Parathyroid adenoma (tissue), 2 donors: Measurements from ENCODE around the gene SPDYE2.
"Not testable (repeated sequence)": the region's sequence is repeated elsewhere in the genome, so short reads cannot be mapped to it uniquely, and the experiment has no call there.

Source experiments
- H2AFZ ChIP-seq: fragments of 300-600 bp; sonication (generic); one replicate; pipeline ENCODE4 v1.7.0; 2017; ENCODE audit warnings: antibody characterized with exemption, mild to moderate bottlenecking
- H3K27ac ChIP-seq: fragments of 300-600 bp; sonication (generic); one replicate; pipeline ENCODE4 v1.7.0; 2017
- H3K27me3 ChIP-seq: fragments of 300-600 bp; sonication (generic); one replicate; pipeline ENCODE4 v1.7.0; 2017; ENCODE audit warnings: low read length; ENCODE audit not compliant: control insufficient read depth, insufficient read depth
- H3K36me3 ChIP-seq: fragments of 300-600 bp; sonication (generic); one replicate; pipeline ENCODE4 v1.7.0; 2017; ENCODE audit warnings: low read length; ENCODE audit not compliant: control insufficient read depth, insufficient read depth
- H3K4me1 ChIP-seq: fragments of 300-600 bp; sonication (generic); one replicate; pipeline ENCODE4 v1.7.0; 2017; ENCODE audit warnings: control low read depth
- H3K4me2 ChIP-seq: fragments of 300-600 bp; sonication (generic); one replicate; pipeline ENCODE4 v1.7.0; 2017; ENCODE audit warnings: low read length
- H3K4me3 ChIP-seq: fragments of 300-600 bp; sonication (generic); one replicate; pipeline ENCODE4 v1.7.0; 2017; ENCODE audit warnings: low read depth, low read length
- H3K79me2 ChIP-seq: fragments of 300-600 bp; sonication (generic); one replicate; pipeline ENCODE4 v1.7.0; 2017; ENCODE audit warnings: control low read depth
- H3K9ac ChIP-seq: fragments of 300-600 bp; sonication (generic); one replicate; pipeline ENCODE4 v1.7.0; 2017; ENCODE audit warnings: mild to moderate bottlenecking
- H3K9me3 ChIP-seq: fragments of 300-600 bp; sonication (generic); one replicate; pipeline ENCODE4 v1.7.0; 2017; ENCODE audit warnings: low read length; ENCODE audit not compliant: control insufficient read depth
- donor health status: primary hyperparathyroidism.

The SPDYE2 gene

DNA sequence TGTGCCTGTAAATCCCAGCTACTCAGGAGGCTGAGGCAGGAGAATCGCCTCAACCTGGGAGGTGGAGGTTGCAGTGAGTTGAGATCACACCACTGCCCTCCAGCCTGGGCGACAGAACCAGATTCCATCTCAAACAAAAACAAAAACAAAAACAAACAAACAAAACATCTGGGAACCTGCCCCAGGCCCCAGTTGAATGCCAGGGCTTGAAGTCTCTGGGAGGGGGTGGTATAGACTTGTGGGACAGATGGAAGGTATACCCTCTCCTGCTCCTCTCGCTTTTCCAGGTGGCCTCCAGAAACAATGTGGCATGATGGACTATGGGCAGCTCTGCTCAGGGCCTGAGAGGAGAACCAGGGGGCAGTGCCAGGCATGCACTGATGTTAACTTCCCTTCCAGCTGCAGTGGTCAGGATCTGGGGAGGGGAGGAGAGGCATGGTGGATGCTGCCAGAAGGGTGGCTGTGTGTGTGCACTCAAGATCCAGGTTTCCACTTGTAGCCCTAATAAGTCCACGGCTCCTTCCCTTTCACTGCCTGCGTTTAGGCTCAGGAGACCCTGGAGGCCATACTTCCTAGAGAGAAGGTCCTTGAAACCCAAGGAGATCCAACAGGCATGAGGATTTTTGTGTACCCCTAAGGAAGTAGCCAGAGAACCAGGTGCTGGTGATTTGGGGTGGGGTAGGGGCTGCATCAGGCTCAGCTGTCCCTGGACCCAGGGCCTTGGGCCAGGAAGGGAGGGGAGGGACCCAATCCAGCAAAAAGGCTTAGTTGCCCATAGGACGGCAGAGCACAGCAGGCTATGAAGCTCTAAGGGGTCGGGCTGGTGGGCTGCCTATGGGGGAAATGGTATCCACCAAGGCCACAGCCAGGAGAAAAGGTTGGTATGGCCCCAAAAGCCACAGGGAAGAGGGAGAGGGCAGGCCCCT, 26.6 kb downstream of the SPDYE2 start:
- H3K79me2 ChIP-seq, H3K27ac ChIP-seq, H3K4me3 ChIP-seq, H3K9ac ChIP-seq, H3K9me3 ChIP-seq, H3K4me1 ChIP-seq, H3K27me3 ChIP-seq, H3K4me2 ChIP-seq, H3K36me3 ChIP-seq, H2AFZ ChIP-seq: not testable (repeated sequence)

DNA sequence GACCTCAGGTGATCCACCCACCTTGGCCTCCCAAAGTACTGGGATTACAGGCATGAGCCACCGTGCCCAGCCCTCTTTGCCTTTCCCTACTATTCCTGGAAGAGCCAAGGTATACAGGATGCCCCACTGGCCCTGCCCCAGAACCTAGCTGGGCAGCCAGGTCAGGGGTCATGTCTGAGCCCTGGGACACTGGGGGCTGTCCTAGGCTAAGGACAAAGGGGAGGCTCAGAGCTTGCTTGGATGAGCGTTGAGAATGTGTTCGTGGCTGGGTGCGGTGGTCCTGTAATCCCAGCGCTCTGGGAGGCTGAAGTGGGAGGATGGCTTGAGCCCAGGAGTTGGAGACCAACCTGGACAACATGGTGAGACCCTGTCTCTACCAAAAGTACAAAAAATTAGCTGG, 27.5 kb downstream of the SPDYE2 start:
- H3K27me3 ChIP-seq, H3K27ac ChIP-seq, H3K4me2 ChIP-seq, H3K9me3 ChIP-seq, H3K4me1 ChIP-seq, H3K36me3 ChIP-seq, H2AFZ ChIP-seq, H3K9ac ChIP-seq, H3K79me2 ChIP-seq, H3K4me3 ChIP-seq: not testable (repeated sequence)

DNA sequence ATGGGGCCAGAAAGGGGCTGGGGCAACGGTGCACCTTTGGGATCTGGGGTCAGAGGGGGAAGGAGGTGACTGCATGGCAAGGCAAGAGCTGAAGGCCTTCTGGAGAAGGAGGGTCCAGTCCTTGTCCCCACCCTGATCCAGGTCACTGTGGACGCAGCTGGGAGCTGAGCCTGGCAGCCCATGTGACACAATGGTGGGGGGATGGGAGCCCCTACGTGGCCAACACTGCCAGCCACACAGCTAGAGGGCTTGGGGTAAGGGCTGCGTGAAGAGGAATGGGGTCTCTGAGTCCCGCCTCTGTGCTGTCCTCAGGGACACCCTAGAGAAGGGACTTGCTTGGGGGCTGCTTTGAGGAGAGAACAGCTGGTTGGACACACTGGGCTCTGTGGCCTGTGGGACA, 30.7 kb downstream of the SPDYE2 start:
- not testable (repeated sequence) for H3K36me3 ChIP-seq, H3K4me3 ChIP-seq, H3K27ac ChIP-seq, H3K4me2 ChIP-seq, H2AFZ ChIP-seq, H3K9me3 ChIP-seq, H3K4me1 ChIP-seq, H3K79me2 ChIP-seq, H3K9ac ChIP-seq, H3K27me3 ChIP-seq

DNA sequence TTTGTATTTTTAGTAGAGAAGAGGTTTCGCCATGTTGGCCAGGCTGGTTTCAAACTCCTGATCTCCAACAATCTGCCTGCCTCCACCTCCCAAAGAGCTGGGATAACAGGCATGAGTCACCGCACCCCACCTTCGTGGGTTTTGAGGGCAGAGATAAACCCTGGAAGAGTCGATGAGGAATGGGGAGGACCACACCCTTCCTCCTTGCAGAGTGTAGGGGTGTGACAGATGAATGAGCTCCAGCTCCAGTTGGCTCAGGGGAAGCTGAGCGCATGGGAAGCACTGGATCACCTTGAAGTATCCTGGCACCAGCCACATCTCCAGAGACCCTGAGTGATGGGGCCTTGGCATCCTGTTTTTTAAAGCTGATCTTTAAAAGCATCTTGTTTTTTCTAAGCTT, 32.5 kb downstream of the SPDYE2 start:
- not testable (repeated sequence) for H3K4me3 ChIP-seq, H2AFZ ChIP-seq, H3K9ac ChIP-seq, H3K27ac ChIP-seq, H3K4me2 ChIP-seq, H3K4me1 ChIP-seq, H3K9me3 ChIP-seq, H3K79me2 ChIP-seq, H3K36me3 ChIP-seq, H3K27me3 ChIP-seq

DNA sequence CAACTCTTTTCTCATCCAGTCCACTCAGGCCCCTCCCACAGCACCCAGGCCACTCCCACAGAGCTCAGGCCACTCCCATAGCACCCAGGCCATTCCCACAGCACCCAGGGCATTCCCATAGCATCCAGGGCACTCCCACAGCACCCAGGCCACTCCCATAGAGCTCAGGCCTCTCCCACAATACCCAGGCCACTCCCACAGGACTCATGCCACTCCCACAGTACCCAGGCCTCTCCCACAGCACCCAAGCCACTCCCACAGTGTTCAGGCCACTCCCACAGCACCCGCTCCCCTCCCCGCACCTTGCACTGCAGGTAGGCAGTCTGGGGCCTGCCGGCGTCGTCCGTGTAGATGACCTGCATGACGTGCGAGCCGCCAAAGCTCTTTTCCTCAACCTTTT, 38.8 kb downstream of the SPDYE2 start:
- not testable (repeated sequence) for H3K9me3 ChIP-seq, H3K36me3 ChIP-seq, H3K4me1 ChIP-seq, H3K27me3 ChIP-seq, H3K4me2 ChIP-seq, H3K79me2 ChIP-seq, H3K4me3 ChIP-seq, H3K9ac ChIP-seq, H3K27ac ChIP-seq, H2AFZ ChIP-seq

DNA sequence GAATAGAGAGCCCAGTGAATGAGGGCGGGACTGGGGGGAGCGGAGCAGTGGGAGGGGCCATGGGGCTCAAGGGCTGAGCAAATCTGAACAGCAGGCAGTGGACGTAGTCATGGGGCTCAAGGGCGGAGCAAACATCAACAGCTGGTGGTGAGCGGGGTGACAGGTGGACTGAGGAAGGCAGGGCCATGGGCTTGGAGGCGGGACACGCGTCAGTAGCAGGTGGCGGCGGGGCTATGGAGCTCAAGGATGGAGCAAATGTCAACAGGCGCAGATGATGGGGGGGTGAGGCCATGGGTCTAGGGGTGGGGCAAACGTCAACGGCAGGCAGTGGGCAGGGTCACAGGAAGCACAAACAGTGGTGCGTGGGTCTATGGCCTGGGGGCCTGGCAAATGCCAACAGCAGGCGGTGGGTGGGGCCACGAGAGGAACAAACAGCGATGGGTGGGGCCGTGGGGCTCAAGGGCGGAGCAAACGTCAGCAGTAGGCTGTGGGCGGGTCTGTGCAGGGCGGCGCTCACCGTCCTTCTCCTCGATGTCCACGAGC, 41.5 kb downstream of the SPDYE2 start:
- H3K27me3 ChIP-seq, H3K4me3 ChIP-seq, H3K79me2 ChIP-seq, H3K9me3 ChIP-seq, H3K4me2 ChIP-seq, H3K27ac ChIP-seq, H2AFZ ChIP-seq, H3K9ac ChIP-seq, H3K36me3 ChIP-seq, H3K4me1 ChIP-seq: not testable (repeated sequence)

DNA sequence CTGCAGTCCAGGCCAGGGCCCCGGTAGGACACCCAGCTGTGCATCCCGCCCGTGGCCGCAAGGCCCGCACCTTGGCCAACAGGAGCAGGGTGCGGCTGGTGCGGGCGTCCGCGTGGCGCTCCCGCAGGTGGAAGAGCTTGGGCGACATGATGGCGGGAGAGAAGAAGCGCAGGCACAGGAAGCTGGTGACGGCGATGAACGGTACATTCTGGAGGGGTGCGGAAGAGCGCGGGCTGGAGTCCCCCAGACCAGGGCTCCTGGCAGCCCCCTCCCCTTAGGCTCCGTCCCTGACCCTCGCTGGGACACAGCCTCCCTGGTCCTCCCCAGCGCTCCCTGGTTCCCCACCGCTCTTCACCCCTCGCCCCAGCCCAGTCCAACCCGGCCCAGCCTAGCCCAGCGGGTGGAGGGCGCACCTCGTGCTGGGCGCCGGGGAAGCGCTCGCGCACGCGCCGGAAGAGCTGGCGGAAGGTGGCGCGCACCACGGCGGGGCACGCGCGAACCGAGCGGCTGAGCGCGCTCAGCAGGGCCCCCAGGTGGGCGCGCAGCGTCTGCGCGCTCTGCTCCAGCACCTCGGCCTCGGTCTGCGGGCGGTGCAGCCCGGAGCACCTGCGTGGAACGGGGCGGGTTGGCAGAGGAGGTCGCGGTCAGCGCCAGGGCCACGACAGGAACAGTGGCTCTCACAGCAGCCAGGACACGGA, 42.8 kb downstream of the SPDYE2 start:
- not testable (repeated sequence) for H3K4me2 ChIP-seq, H3K4me1 ChIP-seq, H3K27ac ChIP-seq, H3K27me3 ChIP-seq, H3K9me3 ChIP-seq, H3K36me3 ChIP-seq, H2AFZ ChIP-seq, H3K9ac ChIP-seq, H3K4me3 ChIP-seq, H3K79me2 ChIP-seq

DNA sequence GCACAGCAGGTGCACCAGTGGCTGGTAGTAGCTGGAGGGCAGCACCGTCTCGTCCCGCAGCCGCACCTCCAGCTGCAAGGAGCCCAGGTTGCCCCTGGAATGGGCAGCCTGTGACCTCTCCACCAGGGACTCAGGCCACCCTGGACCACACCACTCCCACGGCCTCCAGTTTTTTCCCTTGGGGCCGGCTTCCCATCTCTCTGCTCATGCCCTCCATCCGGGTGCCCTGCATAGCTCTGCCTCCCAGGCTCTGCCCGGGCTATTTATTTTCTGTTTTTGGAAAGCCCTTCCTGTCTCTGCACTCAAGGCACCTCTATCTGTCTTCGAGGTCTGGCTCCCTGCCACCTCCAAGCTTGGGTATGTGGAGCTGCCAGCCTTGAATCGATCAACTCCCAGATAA, 45.0 kb downstream of the SPDYE2 start:
- H3K9ac ChIP-seq, H3K4me2 ChIP-seq, H2AFZ ChIP-seq, H3K79me2 ChIP-seq, H3K27ac ChIP-seq, H3K36me3 ChIP-seq, H3K9me3 ChIP-seq, H3K4me3 ChIP-seq, H3K4me1 ChIP-seq, H3K27me3 ChIP-seq: not testable (repeated sequence)

DNA sequence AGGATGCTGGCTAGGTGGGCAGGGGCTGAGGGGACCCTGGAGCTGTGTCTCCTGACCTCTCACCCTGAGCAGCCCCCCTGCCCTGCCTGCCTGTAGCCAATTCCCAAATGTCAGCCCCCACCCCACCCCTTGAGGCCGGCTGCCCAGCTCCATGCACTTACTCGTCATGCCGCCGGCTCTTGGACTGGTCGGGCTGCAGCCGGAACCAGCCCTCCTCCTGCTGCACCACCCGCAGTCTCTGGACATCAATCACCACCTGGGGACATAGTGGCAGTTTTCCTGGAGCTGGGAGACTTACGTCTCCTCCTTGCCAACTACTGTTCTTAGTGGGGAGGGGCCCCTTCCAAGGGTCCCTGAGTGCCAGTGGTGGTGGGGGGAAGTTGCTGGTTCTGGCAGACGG, 48.7 kb downstream of the SPDYE2 start:
- not testable (repeated sequence) for H3K9ac ChIP-seq, H3K36me3 ChIP-seq, H3K9me3 ChIP-seq, H3K27me3 ChIP-seq, H3K27ac ChIP-seq, H3K79me2 ChIP-seq, H2AFZ ChIP-seq, H3K4me2 ChIP-seq, H3K4me3 ChIP-seq, H3K4me1 ChIP-seq

DNA sequence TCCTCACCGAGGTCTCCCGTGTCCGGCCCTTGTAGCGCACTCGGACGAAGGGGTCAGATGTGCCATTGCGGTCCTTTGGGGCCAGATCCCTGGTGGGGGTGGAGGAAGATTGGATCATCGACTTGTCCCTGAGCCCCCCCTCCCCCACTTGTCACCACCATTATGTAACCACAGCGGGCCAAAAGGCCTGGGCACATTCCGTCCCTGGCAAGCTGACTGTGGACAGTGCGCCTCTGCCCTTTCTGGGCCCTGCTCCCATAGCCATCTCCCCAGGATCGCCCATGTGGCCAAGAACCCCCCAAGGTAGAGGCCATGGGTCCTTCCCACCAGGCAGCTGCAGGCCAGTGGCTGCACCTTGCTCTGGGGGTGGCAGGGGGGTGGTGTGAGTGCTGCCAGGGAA, 51.3 kb downstream of the SPDYE2 start:
- H3K79me2 ChIP-seq, H3K4me2 ChIP-seq, H3K9ac ChIP-seq, H2AFZ ChIP-seq, H3K9me3 ChIP-seq, H3K27ac ChIP-seq, H3K4me1 ChIP-seq, H3K27me3 ChIP-seq, H3K4me3 ChIP-seq, H3K36me3 ChIP-seq: not testable (repeated sequence)
